HepG2 (cell line): Measurements from ENCODE around the gene RIOK3. TPM values are rescaled to one million over a fixed set of nuclear protein-coding genes. Genes with fewer than 3 reads are reported as not detected.
A peak's percentile ranks its signal among the peaks of the same experiment; 100 is the strongest.

Source experiments
- ATAC-seq: fragments of 200-7000 bp; cut with Tn5 transposase; 3 replicates; pipeline ENCODE4 v1.9.1; 2020; ENCODE audit warnings: mild to moderate bottlenecking, moderate library complexity
- BruUV-seq: library from RNA; stranded (reverse); fragments of 400-500 nt; replicated peaks from 2 replicates; lab custom pipeline; 2021; lab: Mats Ljungman, UMichigan
- CTCF ChIA-PET: fragments of 300-600 bp; formaldehyde crosslinking; extraction: SDS; loops from one replicate; lab custom pipeline; 2021; ENCODE audit warnings: low total read pairs, inconsistent platforms, low intra/inter-chr PET ratio; lab: Yijun Ruan, JAX
- POLR2A ChIA-PET: fragments of 350-600 bp; sonication (Branson Sonifier 250); formaldehyde crosslinking; loops from one replicate; lab custom pipeline; 2020; ENCODE audit warnings: antibody characterized with exemption, inconsistent platforms; lab: Yijun Ruan, JAX
- DNase-seq: peaks from one replicate; pipeline ENCODE4 v3.0.0-alpha.2; 2015; ENCODE audit warnings: low spot score
- FAIRE-seq: peaks from 3 replicates; lab custom pipeline; 2011; peaks lifted over from hg19 to GRCh38; lab: Jason Lieb, UNC
- H2AFZ ChIP-seq: one replicate; pipeline ENCODE4 v1.6.1; 2011; ENCODE audit warnings: low read length, inconsistent platforms
- H3K27ac ChIP-seq: fragments of 300-600 bp; 3 replicates; pipeline ENCODE4 v1.8.0; 2011; ENCODE audit warnings: mixed run types, mild to moderate bottlenecking, mixed read lengths, low read length, inconsistent platforms; ENCODE audit not compliant: insufficient read depth; ENCODE audit errors: extremely low read length
- H3K27me3 ChIP-seq, 2 experiments: fragments of 200-600 bp in 1 of 2; 2 replicates in 1 of 2; 3 replicates in 1 of 2; pipeline versions ENCODE4 v1.6.0 to v1.8.0; 2011; ENCODE audit warnings: low read length in 2 of 2, mild to moderate bottlenecking in 2 of 2, moderate library complexity in 2 of 2, inconsistent platforms in 1 of 2; ENCODE audit not compliant: insufficient read depth in 2 of 2, control insufficient read depth in 1 of 2
- H3K36me3 ChIP-seq, 2 experiments: fragments of 200-600 bp in 1 of 2; replicated peaks in 1 of 2; 2 replicates in 1 of 2; 3 replicates in 1 of 2; pipeline versions ENCODE4 v1.5.1 to v1.8.0; 2011; ENCODE audit warnings: low read length in 2 of 2, inconsistent platforms in 1 of 2; ENCODE audit not compliant: insufficient read depth in 2 of 2, control insufficient read depth in 1 of 2
- H3K4me1 ChIP-seq: 2 replicates; pipeline ENCODE4 v1.5.1; 2012; ENCODE audit warnings: low read length, inconsistent platforms; ENCODE audit not compliant: insufficient read depth
- H3K4me2 ChIP-seq: 2 replicates; pipeline ENCODE4 v1.6.0; 2011; ENCODE audit warnings: low read depth, low read length, inconsistent platforms
- H3K4me3 ChIP-seq, 3 experiments: fragments of 200-600 bp in 1 of 3; sonication (generic), shearing (Covaris generic) in 1 of 3; replicated peaks in 1 of 3; 2 replicates each; pipeline ENCODE4 v1.5.1; 2011 to 2016; ENCODE audit warnings: low read length in 3 of 3, inconsistent platforms in 2 of 3, low read depth in 2 of 3, mild to moderate bottlenecking in 2 of 3, control low read depth in 1 of 3, mixed read lengths in 1 of 3; ENCODE audit not compliant: insufficient read depth in 1 of 3
- H3K79me2 ChIP-seq: one replicate; pipeline ENCODE4 v1.6.1; 2011; ENCODE audit warnings: low read length, inconsistent platforms; ENCODE audit not compliant: insufficient read depth
- H3K9ac ChIP-seq: 2 replicates; pipeline ENCODE4 v1.6.0; 2011; ENCODE audit warnings: mild to moderate bottlenecking, low read depth, low read length, inconsistent platforms; ENCODE audit not compliant: insufficient read depth
- H3K9me3 ChIP-seq: 2 replicates; pipeline ENCODE4 v1.5.1; 2012; ENCODE audit warnings: mild to moderate bottlenecking, low read length
- H4K20me1 ChIP-seq: 2 replicates; pipeline ENCODE4 v1.6.0; 2011; ENCODE audit warnings: inconsistent platforms, mild to moderate bottlenecking, low read length, moderate library complexity; ENCODE audit not compliant: insufficient read depth
- BHLHE40 ChIP-seq: IDR thresholded peaks from 2 replicates; pipeline ENCODE4 v1.6.1; 2011; ENCODE audit warnings: low read length, improper control_type of control experiment
- BRCA1 ChIP-seq: sonication (generic); formaldehyde crosslinking; IDR thresholded peaks from 2 replicates; pipeline ENCODE4 v1.4.0; 2020; ENCODE audit warnings: missing genetic modification reagents
- CBX5 ChIP-seq: sonication (generic); formaldehyde crosslinking; IDR thresholded peaks from 2 replicates; pipeline ENCODE4 v1.4.0; 2020; ENCODE audit warnings: missing genetic modification reagents, borderline replicate concordance
- HDAC1 ChIP-seq: sonication (generic); formaldehyde crosslinking; IDR thresholded peaks from 2 replicates; pipeline ENCODE4 v1.5.1; 2020; ENCODE audit warnings: mild to moderate bottlenecking, missing genetic modification reagents
- KDM6A ChIP-seq: IDR thresholded peaks from 2 replicates; pipeline ENCODE4 v1.6.1; 2016; ENCODE audit warnings: low read depth
- MIXL1 ChIP-seq: IDR thresholded peaks from 2 replicates; pipeline ENCODE4 v1.6.1; 2016
- PHF20 ChIP-seq: sonication (generic); formaldehyde crosslinking; IDR thresholded peaks from 2 replicates; pipeline ENCODE4 v1.5.0; 2020; ENCODE audit warnings: mild to moderate bottlenecking, missing genetic modification reagents
- RELA ChIP-seq: sonication (generic); formaldehyde crosslinking; IDR thresholded peaks from 2 replicates; pipeline ENCODE4 v1.4.0; 2020; ENCODE audit warnings: missing genetic modification reagents
- TBL1XR1 ChIP-seq: fragments of 150-350 bp; IDR thresholded peaks from 2 replicates; pipeline ENCODE4 v1.6.1; 2014; ENCODE audit warnings: borderline replicate concordance, low read length; ENCODE audit not compliant: partially characterized antibody
- ZEB1 ChIP-seq: IDR thresholded peaks from 2 replicates; pipeline ENCODE4 v1.6.1; 2012; ENCODE audit warnings: mild to moderate bottlenecking, low read depth, inconsistent platforms; ENCODE audit not compliant: insufficient replicate concordance
- ZNF337 ChIP-seq: sonication (generic); formaldehyde crosslinking; IDR thresholded peaks from 2 replicates; pipeline ENCODE4 v1.5.1; 2020; ENCODE audit warnings: missing genetic modification reagents, low read depth, mild to moderate bottlenecking, borderline replicate concordance
- ZNF350 ChIP-seq: sonication (generic); formaldehyde crosslinking; IDR thresholded peaks from 2 replicates; pipeline ENCODE4 v1.4.0; 2020; ENCODE audit warnings: mild to moderate bottlenecking, low read depth, missing genetic modification reagents, borderline replicate concordance
- ZNF547 ChIP-seq: sonication (generic); formaldehyde crosslinking; IDR thresholded peaks from 2 replicates; pipeline ENCODE4 v1.5.1; 2020; ENCODE audit warnings: mild to moderate bottlenecking, missing genetic modification reagents
- WGBS: methylation state at CpG from one replicate; pipeline ENCODE4 v1.1.6; 2017; ENCODE audit warnings: low lambda C conversion rate; 5-methylcytosine and 5-hydroxymethylcytosine counted together
- in situ Hi-C: cut with HindIII; loops from 2 replicates; pipeline ENCODE4 v1.10.0; 2017; ENCODE audit warnings: low pct_unique_long_range_greater_than_20kb; ENCODE audit not compliant: extremely low pct_ligation_motif_present
- intact Hi-C: fragments of 100-400 bp; cut with micrococcal nuclease; formaldehyde crosslinking; loops from one replicate; pipeline ENCODE4 v1.10.0; 2022; ENCODE audit not compliant: unreplicated experiment
- polyA plus RNA-seq, 8 experiments: library from polyadenylated mRNA; depleted of rRNA in 3 of 8; stranded (reverse) in 7 of 8; unstranded in 1 of 8; fragments of >200 nt; fragmentation: Illumina TruSeq in 4 of 8; extraction: Trizol in 4 of 8; gene quantifications; 2 replicates each; pipeline versions ENCODE4 v1.2.1 to v1.2.3, GENCODE V29; 2011 to 2016; ENCODE audit warnings: low read depth in 4 of 8, missing spikeins in 1 of 8, mixed read lengths in 1 of 8; ENCODE audit not compliant: insufficient read depth in 1 of 8
- total RNA-seq, 5 experiments: library from RNA; depleted of rRNA; stranded (reverse); fragments of >200 nt; fragmentation: Illumina TruSeq; extraction: Trizol; gene quantifications; 2 replicates each; pipeline ENCODE4 v1.2.3, GENCODE V29; 2016; ENCODE audit warnings: low read depth in 1 of 5
- TF ChIP-seq, protein P1 (sequence below): sonication (generic); formaldehyde crosslinking; IDR thresholded peaks from 2 replicates; pipeline ENCODE4 v1.8.0; 2022; ENCODE audit warnings: mild to moderate bottlenecking, missing genetic modification reagents, borderline replicate concordance
- TF ChIP-seq, protein P2 (sequence below): sonication (generic); formaldehyde crosslinking; IDR thresholded peaks from 2 replicates; pipeline ENCODE4 v1.9.0; 2021; ENCODE audit warnings: mild to moderate bottlenecking, missing genetic modification reagents
- TF ChIP-seq, protein P3 (sequence below): sonication (generic); formaldehyde crosslinking; IDR thresholded peaks from 2 replicates; pipeline ENCODE4 v1.8.0; 2022; ENCODE audit warnings: missing genetic modification reagents, low read depth, mild to moderate bottlenecking, borderline replicate concordance

RIOK3 gene
- total and polyA plus RNA-seq, 2 of the 13 experiments (the other 11 are each of a cell fraction or from before 2014, with no cell fraction given) = 26.7 to 36.0 TPM

DNA sequence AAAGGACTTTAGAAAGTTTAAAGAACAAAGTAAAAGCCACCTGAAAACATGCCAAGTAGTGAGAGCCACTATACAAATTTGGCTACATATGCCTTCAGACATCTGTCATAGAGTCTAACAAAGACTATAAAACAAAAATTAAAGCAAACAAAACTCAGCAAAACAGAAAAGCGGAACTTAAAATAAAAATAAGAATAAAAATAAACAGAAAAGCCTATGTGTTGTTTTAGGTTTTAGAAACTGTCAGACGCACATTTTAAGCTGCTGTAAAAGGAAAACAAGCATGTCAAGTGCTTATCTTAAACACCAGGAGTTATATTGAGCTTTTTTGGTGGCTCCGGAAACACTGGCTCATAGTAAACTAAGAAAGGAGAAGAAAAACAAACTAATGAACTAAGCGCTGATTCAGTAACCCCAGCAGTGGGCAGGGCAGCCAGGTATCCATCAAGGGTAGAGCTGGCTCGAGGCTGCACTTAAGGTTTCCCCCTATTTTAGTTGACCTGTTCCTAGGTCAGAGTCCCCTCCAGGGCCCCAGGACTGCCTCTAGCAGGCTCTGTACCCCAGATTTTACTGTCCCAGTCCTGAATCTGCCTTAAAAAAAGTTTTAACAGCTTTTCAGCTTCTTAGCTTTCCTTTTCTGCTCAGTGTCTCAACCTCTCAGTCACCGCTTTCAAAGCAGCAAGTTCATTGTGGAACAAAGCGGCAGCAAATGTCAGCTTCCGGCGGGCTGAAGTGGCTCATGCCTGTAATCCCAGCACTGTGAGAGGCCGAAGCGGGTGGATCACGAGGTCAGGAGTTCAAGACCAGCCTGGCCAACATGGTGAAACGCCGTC lies 34.9 kb downstream of the RIOK3 start:
- Histone ChIP-seq H3K9ac (peak overlapping the region; percentile 55), H3K4me1 (peaks cover 26% of the 10 kb centered on the region), H3K36me3 (0 out of 5 replicates have a peak, but pooled peaks cover 0 to 3% of the 10 kb centered on the region in 2 experiments), H3K27ac (peak overlapping the region; percentile 71), H3K9me3 (no peaks in the 10 kb centered on the region), H3K4me2 (peak overlapping the region; percentile 70), H3K79me2 (no peaks in the 10 kb centered on the region), H4K20me1 (no peaks in the 10 kb centered on the region), H3K27me3 (no peaks in the 10 kb centered on the region), H2AFZ (peak overlapping the region; percentile 22), H3K4me3 (peak overlapping the region; percentile 22 to 48 (median 37); a peak in 5 of 6 replicates)
- FAIRE-seq (no peak), DNase-seq (peak; percentile 60), ATAC-seq (peak; percentile 93)
- 2% methylated on average over 14 of the region's 14 CpGs for whole genome bisulfite sequencing
- in situ Hi-C loops (no loop called here), intact Hi-C loops (no loop called here)
- no TSS peak for BruUV-seq
- ChIA-PET CTCF (no interaction called here), POLR2A (interaction anchor here (0.8 to 1.2 kb wide), 6 partner anchors 9 to 555 kb away, joined by 3 to 4 read pairs (median 3); partner anchors contain the start of genes RBBP8 and RMC1)
- no peak for TF ChIP-seq RELA (CRISPR knock-in tag)
- TF ChIP-seq ZEB1 = no peak
- TF ChIP-seq, protein P1, sequence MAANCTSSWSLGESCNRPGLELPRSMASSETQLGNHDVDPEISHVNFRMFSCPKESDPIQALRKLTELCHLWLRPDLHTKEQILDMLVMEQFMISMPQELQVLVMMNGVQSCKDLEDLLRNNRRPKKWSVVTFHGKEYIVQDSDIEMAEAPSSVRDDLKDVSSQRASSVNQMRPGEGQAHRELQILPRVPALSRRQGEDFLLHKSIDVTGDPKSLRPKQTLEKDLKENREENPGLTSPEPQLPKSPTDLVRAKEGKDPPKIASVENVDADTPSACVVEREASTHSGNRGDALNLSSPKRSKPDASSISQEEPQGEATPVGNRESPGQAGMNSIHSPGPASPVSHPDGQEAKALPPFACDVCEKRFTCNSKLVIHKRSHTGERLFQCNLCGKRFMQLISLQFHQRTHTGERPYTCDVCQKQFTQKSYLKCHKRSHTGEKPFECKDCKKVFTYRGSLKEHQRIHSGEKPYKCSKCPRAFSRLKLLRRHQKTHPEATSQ (CRISPR knock-in tag) = no peak
- TF ChIP-seq MIXL1 (CRISPR knock-in tag) = 0 out of 2 replicates have a peak, but pooled peaks have one; percentile 51
- no peak for TF ChIP-seq KDM6A (CRISPR knock-in tag)
- no peak for TF ChIP-seq TBL1XR1
- 0 out of 2 replicates have a peak, but pooled peaks have one; percentile 31 for TF ChIP-seq HDAC1
- no peak for TF ChIP-seq ZNF350 (CRISPR knock-in tag)
- no peak for TF ChIP-seq BHLHE40
- no peak for TF ChIP-seq BRCA1 (CRISPR knock-in tag)
- TF ChIP-seq, protein P2, sequence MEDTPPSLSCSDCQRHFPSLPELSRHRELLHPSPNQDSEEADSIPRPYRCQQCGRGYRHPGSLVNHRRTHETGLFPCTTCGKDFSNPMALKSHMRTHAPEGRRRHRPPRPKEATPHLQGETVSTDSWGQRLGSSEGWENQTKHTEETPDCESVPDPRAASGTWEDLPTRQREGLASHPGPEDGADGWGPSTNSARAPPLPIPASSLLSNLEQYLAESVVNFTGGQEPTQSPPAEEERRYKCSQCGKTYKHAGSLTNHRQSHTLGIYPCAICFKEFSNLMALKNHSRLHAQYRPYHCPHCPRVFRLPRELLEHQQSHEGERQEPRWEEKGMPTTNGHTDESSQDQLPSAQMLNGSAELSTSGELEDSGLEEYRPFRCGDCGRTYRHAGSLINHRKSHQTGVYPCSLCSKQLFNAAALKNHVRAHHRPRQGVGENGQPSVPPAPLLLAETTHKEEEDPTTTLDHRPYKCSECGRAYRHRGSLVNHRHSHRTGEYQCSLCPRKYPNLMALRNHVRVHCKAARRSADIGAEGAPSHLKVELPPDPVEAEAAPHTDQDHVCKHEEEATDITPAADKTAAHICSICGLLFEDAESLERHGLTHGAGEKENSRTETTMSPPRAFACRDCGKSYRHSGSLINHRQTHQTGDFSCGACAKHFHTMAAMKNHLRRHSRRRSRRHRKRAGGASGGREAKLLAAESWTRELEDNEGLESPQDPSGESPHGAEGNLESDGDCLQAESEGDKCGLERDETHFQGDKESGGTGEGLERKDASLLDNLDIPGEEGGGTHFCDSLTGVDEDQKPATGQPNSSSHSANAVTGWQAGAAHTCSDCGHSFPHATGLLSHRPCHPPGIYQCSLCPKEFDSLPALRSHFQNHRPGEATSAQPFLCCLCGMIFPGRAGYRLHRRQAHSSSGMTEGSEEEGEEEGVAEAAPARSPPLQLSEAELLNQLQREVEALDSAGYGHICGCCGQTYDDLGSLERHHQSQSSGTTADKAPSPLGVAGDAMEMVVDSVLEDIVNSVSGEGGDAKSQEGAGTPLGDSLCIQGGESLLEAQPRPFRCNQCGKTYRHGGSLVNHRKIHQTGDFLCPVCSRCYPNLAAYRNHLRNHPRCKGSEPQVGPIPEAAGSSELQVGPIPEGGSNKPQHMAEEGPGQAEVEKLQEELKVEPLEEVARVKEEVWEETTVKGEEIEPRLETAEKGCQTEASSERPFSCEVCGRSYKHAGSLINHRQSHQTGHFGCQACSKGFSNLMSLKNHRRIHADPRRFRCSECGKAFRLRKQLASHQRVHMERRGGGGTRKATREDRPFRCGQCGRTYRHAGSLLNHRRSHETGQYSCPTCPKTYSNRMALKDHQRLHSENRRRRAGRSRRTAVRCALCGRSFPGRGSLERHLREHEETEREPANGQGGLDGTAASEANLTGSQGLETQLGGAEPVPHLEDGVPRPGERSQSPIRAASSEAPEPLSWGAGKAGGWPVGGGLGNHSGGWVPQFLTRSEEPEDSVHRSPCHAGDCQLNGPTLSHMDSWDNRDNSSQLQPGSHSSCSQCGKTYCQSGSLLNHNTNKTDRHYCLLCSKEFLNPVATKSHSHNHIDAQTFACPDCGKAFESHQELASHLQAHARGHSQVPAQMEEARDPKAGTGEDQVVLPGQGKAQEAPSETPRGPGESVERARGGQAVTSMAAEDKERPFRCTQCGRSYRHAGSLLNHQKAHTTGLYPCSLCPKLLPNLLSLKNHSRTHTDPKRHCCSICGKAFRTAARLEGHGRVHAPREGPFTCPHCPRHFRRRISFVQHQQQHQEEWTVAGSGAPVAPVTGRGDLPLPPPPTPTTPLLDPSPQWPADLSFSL (CRISPR knock-in tag) = no peak
- TF ChIP-seq CBX5 = no peak
- TF ChIP-seq ZNF337 (CRISPR knock-in tag) = no peak
- 0 out of 2 replicates have a peak, but pooled peaks have one; percentile 9 for TF ChIP-seq ZNF547 (CRISPR knock-in tag)
- TF ChIP-seq, protein P3, sequence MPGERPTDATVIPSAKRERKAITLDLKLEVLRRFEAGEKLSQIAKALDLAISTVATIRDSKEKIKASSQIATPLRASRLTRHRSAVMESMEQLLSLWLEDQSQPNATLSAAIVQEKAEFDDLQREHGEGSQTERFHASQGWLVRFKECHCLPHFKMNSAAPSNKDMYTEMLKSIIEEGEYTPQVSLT = no peak
- no peak for TF ChIP-seq PHF20
